HG02763 (cell line): ENCODE results near the gene RAB36.

Experiments
- ATAC-seq: cut with Tn5 transposase; IDR thresholded peaks from one replicate; pipeline ENCODE4 v1.9.1; 2021; ENCODE audit warnings: mild to moderate bottlenecking, moderate library complexity; ENCODE audit not compliant: unreplicated experiment

Gene RAB36

DNA sequence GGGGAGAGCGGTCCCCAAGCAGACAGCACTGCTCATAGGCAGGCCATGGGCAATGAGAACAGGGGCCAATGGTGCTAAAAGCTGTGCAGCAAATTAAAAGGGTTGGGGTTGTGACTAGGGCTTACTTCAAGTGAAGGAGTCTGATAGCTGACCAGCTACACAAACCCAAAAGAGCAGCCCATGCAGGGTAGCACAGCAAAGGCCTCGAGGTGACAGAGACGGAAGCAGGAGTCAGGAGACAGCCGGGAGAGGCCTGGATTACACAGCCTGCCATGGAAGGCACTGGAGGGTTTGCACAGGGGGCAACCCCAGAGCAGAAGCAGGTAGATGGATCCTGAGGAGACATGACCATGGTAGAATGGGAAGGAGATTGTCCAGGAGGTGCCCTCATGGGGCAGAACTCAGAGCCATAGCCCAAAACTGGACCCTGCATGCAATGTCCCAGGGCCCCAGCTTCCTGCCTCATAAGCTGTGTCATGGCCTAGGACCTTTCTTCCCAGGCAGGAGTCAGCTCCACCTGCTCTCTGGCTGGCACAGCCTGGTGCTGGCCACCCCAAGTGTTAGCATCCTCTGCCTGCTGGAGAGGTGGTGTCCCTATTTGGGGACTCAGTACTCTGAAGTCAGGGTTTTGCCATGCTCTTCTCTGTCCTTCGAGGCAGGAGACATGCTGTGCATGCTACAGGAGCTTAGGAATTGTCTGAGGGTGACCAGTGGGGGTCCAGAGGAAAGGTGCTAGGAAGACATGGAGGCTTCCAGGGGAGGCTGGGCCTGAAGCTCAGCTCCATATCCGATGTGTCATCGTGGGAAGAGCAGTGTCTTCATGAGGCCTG lies 36.8 kb upstream of the RAB36 start:
- ATAC-seq: no peak

DNA sequence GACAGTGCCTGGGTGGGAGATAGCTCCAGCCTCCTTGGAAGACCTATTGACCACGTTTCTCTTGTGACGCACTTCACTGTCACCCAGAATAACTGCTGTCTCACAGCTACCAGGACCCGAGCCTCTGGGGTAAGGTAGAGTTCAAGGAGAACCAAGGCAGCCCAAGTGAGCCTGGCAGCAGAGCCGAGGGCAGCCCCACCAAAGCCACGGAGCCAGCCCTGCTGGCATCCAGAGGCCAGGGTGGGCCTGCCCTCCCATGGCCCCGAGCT lies 36.3 kb upstream of the RAB36 start:
- no peak for ATAC-seq

DNA sequence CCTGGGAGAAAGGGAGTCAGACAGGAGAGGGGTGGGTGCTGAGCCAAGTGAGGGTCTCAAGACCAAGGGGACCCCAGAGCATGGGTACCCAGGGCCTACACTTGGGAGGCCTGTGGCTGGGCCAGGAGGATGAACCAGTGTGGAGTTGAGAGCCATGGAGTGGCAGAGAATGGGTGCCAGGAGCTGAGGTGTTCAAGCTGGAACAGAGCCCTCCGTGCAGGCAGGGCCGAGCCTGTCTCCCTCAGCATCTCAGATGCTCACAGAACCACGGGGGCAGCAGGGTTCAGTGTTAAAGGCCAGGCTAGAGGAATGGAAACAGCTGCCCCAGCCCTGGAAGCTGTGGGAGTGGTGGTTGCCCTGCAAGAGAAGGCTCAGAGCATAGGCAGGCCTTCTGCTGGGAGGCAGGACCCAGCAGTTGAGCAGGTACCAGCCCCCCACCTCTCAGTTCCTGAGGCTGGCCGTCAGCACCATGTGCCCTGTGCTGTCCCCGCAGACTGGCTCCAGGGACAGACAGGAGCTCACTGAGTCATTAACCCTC lies 35.8 kb upstream of the RAB36 start:
- ATAC-seq: no peak

DNA sequence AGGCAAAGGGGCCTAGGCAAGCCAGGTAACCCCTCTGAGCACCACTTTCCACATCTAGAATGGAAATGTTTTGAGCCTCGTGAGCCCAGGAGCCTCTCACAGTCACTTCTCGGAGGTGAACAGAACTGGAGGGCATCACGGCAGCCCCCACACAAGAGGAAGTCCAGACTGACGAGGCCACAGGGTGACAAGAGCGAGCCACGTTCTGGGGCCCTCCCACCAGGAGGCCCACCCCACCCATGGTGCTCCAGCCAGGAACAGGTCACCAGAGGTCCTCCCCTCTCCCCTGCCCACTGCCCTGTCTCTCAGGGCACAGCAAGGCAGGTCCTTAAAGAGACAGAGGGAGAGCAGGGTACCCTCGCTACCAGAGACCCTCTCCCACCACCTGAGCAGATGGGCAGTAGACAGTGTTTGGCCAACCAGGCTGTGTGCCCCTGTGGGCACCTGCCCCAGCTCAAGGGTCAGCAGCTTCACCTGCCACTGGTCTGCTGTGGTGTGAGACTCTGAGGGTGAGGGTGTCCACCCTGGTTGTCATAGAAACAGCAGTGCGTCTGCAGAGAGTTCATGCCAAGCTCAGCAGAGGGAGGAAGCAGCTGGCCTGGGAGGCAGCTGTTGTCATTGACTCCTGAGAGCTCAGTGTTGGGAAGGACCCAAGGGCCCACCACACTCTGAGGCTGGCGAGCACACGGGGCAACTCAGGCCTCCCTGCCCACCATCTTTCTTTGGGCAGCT lies 34.9 kb upstream of the RAB36 start:
- no peak for ATAC-seq

DNA sequence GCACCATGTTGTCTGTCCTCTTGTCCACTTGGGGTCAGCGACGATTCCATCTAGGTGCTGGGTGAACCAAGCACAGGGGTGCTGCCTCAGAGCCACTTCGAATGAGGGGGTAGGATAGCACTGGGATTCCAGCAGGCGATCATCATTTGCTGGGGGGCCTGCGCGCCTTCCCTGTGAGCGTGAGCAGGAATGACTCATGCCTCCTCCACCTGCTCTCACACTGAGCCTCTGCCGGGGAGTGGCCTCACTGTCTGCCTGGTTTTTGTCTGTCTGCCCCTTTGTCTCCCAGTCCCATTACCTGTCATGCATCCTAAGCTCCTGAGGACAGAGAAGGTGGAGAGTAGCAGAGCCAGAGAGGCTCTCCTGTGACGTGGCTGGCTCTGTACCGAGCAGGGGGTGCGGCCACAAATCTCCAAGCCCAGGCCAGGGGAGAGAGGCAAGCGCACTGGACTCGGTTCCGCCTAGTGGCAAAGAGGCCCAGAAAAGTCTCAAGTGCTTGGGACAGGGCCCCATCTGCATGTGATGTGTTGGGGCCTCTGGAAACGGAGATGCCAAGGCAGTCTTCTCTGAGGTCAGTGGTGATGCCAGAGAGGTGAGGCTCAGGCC lies 34.3 kb upstream of the RAB36 start:
- ATAC-seq: no peak

- no peak for ATAC-seq
Observed at GRCh38 chr22:23112472-23113012, 32.7 kb upstream of the RAB36 start.

DNA sequence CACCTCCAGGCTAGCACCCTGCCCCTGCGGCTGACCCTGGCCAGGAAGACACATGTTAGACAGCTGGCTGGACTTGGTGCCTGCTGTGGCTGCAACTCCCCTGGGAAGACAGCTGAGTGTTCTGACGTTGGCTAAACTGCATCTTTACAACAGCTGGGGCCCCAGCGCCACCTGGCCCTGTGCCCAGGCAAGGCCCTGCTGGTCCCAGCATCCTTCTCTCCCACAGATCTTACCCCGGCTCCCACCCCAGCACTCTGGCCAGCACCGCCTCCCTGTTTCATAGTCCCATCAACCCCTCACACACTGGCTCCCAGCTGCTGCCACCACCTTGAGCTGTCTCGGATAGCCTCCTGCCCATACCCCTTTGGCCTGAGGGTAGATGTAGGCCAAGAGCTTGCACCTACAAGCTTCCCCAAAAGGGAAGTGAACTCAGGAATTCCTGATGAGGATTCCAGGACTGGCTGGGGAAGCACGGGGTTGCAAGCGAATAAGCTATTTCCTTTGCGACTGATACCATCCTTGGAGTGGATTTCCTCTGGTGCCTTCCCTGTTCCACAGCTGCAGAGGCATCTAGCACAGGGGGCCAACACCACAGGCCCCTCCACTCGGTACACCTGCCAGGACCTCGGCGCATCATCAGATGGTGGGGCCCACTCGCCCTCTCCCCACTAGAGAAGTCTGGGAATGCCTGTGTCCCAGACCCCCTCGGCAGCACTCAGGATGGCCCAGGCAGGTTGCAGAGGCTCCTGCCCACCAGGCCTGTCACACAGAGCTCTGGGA lies 32.0 kb upstream of the RAB36 start:
- no peak for ATAC-seq

DNA sequence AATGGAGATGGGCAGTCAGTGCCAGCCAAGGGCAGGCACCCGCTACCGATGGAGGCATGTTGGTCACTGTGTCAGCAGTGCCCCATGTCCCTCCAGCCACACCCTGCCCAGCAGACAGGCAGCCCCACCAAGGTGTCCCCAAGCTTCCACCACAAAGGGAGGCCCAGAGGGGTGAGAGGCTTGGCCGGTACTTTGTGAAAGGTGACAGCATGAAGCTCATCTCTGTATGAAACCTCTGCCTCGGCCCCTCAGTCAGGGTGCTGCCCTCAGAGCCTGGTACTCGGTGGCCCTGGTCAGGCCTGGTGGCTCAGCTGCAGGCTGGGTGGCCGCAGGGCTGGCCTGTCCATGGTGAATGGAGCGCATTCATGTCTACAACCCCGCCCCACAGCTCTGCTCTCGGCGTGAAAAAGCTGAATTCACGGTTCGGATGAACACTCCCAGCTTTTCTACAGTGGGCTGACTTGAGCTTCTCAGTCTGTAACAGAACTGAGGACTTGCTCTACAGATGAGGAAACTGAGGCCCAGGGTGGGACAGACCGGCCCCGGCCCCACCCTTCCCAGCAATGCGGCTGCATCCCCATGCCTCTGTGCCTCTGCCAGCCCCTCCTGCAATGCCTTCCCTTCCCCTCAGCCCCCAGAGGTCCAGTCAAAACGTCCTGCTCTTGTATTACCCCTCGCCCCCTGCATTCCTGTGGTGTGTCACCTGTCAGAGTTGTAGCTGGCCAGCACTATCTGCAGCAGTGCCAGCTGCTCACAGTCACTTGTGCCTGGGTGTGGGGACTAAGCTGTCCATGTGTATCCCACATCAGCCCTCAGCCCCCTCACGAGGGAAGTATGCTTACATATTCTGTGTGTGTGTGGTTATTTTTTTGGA lies 31.2 kb upstream of the RAB36 start:
- no peak for ATAC-seq

GRCh38 chr22:23114721-23115020 lies 30.6 kb upstream of the RAB36 start:
- ATAC-seq: no peak

DNA sequence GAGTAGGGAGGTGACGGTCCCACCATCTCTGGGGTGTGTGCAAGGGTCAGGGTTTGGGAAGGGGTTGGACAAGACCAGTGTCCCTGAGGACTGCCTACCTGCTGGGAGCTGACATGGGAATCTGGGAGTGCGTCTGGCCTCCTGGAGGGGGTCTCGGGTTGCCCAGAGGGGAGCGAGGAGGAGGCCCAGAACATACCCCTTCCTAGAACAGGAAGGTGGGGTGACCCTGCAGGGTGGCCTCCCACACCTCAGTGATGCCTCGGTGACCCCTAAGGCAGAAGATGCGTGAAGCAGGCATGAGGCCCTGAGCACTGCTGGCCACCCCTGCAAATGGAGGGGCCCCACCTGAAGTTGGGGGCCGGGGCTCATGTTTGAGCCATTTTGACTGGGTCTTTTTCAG lies 29.9 kb upstream of the RAB36 start:
- ATAC-seq: no peak

DNA sequence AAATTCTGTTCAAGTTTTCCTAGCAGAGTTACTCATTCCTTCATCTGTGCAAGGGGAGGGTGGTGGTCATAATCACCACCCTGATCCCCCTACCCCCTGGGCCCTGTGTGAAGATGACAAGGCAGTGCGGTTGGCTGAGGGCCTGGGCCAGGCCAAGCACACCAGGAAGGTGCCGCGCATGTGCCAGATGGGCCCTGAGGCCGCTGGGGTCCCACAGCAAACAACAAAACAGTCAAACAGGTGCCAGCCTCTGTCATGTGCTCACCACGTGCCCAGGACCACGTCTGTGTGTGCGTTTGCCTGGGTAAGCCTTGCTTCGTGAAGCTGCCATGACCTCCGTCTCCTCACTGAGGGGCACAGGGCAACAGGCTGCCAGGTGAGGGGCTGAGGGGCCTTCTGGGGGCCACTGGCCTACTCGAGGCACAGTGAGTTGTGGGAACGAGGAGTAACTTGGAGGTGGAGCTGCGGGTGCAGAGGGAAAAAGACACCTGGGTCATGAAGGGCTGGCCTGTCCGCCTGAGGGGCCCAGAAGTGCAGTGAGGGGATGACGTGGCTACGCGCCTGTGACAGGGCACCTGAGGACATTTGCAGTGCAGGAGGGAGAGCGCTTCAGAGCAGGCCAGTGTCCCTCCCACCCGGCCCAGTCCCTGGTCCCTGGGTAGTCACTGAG lies 29.3 kb upstream of the RAB36 start:
- no peak for ATAC-seq

GRCh38 chr22:23116506-23117263 lies 28.6 kb upstream of the RAB36 start:
- ATAC-seq: no peak

- no peak for ATAC-seq
Observed at GRCh38 chr22:23117275-23117674, 28.0 kb upstream of the RAB36 start.

DNA sequence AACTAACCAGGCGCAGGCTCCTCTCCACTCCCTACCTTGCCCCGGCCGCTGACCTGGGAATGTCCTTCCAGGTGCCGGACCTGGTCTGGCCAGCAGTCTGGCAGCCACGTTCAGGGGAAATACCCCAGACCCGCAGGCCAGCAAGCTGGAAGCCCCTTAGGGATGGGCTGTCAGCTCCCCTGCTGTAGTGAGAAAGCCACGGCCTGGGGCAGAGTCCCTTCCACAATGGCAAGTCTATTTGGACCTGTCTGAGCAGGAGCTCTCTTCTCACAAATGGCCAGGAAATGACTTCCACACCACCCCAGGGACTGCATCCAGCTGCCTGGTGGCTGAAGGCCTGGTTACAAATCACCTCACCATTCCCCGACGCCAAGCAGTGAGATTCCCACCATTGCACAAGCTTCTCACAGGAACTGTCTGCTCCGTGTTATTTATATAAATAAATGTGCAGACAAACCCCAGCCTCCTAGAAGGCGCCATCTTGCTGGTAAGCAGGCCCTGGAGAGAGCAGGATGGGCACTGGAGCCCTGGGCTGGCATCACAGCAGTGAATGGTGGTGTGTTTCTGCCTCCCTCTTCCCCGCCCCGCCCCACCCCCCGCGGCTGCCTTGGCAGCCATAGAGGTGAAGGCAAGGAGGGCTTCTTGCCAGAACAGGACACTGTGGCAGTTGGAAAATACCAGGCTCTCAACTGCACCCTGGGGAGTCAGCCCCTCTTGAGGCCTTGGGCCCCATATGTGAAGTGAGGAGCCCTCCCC lies 27.2 kb upstream of the RAB36 start:
- ATAC-seq: no peak

DNA sequence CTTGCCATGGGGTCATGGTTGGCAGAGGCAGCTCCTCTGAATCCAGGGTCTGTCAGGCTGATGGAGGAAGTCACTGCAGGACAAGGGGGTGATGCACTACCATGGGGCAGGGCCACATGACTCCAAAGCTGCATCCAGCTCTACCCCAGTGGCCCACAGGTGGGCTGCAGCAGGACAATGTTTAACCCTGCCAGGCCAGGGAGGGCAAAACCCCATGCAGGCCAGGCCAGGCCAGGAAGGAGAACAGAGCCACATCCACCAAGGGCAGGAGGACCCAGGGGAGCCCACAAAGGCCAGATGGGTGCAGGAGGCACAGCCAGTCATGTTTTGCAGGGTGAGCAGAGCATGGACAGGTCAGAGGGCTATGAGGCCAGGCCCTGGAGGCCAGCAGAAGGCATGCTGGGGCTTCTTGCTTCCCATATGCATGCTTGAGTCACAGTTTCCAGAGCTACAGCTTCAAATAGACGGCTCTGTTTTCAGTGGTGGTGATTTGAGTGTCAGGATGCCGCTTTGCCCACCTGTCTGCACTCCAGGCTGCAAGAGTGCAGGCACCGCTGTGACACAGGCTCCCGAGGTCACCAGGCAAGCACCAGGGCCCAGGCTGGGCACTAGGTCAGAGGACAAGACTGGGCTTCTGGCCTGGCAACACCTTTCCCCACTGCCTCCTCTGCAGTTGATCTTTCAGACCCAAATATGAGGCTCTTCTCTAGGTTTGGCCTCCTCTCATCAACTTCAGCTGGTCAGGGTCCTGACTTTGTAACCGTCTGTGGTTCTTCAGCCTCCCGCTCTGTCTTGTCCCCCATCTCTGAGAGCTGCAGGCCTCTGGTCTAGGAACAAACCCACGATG lies 26.4 kb upstream of the RAB36 start:
- ATAC-seq: no peak

GRCh38 chr22:23119494-23120414 lies 25.5 kb upstream of the RAB36 start:
- no peak for ATAC-seq
